Activated T-helper 1 cell treated with anti-CD3 and anti-CD28 coated beads, Interleukin-12 subunit alpha, Interleukin-12 subunit beta, Interleukin-2, Interleukin-4 antibody, amounts not matched to agents 30 ng/mL and 10 ng/mL and 1 ng/mL, durations not matched to agents 14 hours and 24 hours and 36 hours (primary cell): ENCODE results near the gene SLBP. TPM values are rescaled to one million over a fixed set of nuclear protein-coding genes. Genes with fewer than 3 reads are reported as not detected.
"Not testable (repeated sequence)": the region's sequence is repeated elsewhere in the genome, so short reads cannot be mapped to it uniquely, and the experiment has no call there.

Experiments
- DNase-seq: peaks from one replicate; pipeline ENCODE4 v3.0.0; 2021; ENCODE audit warnings: low spot score
- H3K27ac Mint-ChIP-seq: one replicate; pipeline ENCODE4 v1.8.0; 2021; ENCODE audit warnings: mild to moderate bottlenecking, mixed read lengths
- H3K27me3 Mint-ChIP-seq: one replicate; pipeline ENCODE4 v1.8.0; 2022; ENCODE audit warnings: mild to moderate bottlenecking, moderate library complexity, mixed read lengths; ENCODE audit not compliant: insufficient read depth
- H3K36me3 Mint-ChIP-seq: one replicate; pipeline ENCODE4 v1.8.0; 2021; ENCODE audit warnings: low read depth, mixed read lengths
- H3K4me1 Mint-ChIP-seq: one replicate; pipeline ENCODE4 v1.8.0; 2021; ENCODE audit warnings: low read depth, mixed read lengths
- H3K4me3 Mint-ChIP-seq: one replicate; pipeline ENCODE4 v1.8.0; 2021; ENCODE audit warnings: mild to moderate bottlenecking, moderate library complexity, mixed read lengths
- H3K9me3 Mint-ChIP-seq: one replicate; pipeline ENCODE4 v1.8.0; 2021; ENCODE audit warnings: mixed read lengths
- intact Hi-C: fragments of 100-400 bp; cut with micrococcal nuclease; formaldehyde crosslinking; loops from one replicate; pipeline ENCODE4 v1.15.1; 2024
- total RNA-seq: library from RNA; stranded (reverse); gene quantifications from 2 replicates; pipeline ENCODE4 v1.2.3, GENCODE V29; 2022

Gene SLBP
- total RNA-seq, 1 donor from 2014 or later = 136 TPM

DNA sequence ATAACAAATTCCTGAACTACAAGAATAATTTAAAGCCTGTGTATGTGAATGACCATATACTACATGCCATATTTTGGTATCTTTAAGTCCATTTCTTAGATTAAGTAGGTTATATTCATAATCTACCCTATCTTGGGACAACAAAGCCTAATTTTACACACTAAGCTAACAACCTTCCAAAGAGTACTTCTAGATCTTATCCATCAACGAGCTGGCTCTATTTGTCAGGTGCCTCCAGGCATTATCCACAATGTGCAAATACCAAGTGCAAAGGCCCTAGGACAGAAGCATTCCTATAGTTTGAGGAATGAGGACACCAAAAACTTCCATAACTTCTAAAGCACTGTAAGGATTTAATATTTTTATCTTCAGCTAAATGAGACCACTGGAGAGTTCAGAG is 3.5 kb downstream of the SLBP start:
- Mint-ChIP-seq H3K9me3 (no peaks in the 10 kb centered on the region), H3K4me3 (peak overlapping the region; percentile 37), H3K27ac (no peak overlapping the region), H3K4me1 (peaks cover 58% of the 10 kb centered on the region), H3K36me3 (peaks cover 35% of the 10 kb centered on the region), H3K27me3 (no peaks in the 10 kb centered on the region)
- intact Hi-C loops = no loop called here
- DNase-seq = no peak

DNA sequence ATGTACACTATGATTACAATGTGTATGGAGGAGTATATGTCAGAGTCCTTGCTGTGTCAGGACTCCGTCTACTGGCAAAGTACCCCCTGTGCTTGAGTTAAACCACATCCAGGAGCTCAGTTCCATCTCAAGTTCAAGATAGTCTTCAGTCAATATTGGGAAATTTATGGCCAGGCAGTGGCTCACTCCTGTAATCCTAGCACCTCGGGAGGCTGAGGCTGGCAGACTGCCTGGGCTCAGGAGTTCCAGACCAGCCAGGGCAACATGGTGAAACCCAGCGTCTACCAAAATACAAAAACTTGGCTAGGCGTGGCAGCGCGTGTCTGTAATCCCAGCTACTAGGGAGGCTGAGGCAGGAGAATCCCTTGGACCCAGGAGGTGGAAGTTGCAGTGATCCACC is 5.8 kb downstream of the SLBP start:
- H3K36me3 Mint-ChIP-seq = peaks cover 49% of the 10 kb centered on the region
- no peaks in the 10 kb centered on the region for H3K27me3 Mint-ChIP-seq
- H3K27ac Mint-ChIP-seq = no peak overlapping the region

DNA sequence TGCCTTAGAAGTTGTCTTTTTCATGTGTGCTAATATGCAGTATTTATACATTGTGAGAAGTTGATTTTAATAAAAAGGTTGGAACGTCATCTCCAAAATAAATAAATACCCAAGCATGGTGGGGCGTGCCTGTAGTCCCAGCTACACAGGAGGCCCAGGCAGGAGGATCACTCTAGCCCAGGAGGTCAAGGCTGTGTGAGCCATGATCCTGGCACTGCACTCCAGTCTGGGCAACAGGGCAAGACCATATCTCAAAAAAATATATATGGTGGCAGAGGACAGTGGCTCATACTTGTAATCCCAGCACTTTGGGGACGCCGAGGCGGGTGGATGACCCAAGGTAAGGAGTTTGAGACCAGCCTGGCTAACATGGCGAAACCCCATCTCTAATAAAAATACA is 6.4 kb downstream of the SLBP start:
- Mint-ChIP-seq H3K27ac (no peak overlapping the region), H3K9me3 (no peaks in the 10 kb centered on the region), H3K27me3 (no peaks in the 10 kb centered on the region), H3K4me1 (peaks cover 62% of the 10 kb centered on the region), H3K36me3 (peaks cover 44% of the 10 kb centered on the region), H3K4me3 (no peak overlapping the region)
- intact Hi-C loops = no loop called here
- DNase-seq = no peak

More for the DNA sequence above, 5.8 kb downstream of the SLBP start:
- Mint-ChIP-seq H3K9me3 (no peaks in the 10 kb centered on the region), H3K4me3 (no peak overlapping the region), H3K4me1 (peaks cover 68% of the 10 kb centered on the region)
- intact Hi-C loops = no loop called here
- no peak for DNase-seq

DNA sequence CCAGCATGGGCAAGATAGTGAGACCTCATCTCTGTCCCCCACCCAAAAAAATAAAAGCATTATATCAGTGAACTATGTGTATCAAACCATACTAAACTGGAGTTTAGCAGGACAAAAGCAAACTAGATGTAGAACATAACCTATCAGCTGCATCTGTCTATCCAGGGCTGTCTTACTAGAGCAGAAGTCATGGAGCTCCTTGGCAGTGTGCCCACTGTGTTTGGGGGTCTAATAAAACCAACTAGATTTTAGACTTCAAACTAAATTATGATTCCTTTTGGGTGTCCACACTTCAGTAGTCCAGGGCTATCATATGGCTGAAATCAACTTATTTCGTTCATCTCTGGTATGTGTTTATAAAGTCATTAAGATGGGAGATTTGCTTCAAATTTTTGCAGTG is 8.3 kb downstream of the SLBP start:
- H3K4me1 Mint-ChIP-seq = peaks cover 46% of the 10 kb centered on the region
- DNase-seq = no peak
- H3K9me3 Mint-ChIP-seq = no peaks in the 10 kb centered on the region
- intact Hi-C loops = no loop called here
- peak overlapping the region; percentile 31 for H3K27ac Mint-ChIP-seq
- peaks cover 42% of the 10 kb centered on the region for H3K36me3 Mint-ChIP-seq
- H3K4me3 Mint-ChIP-seq = no peak overlapping the region
- no peaks in the 10 kb centered on the region for H3K27me3 Mint-ChIP-seq

DNA sequence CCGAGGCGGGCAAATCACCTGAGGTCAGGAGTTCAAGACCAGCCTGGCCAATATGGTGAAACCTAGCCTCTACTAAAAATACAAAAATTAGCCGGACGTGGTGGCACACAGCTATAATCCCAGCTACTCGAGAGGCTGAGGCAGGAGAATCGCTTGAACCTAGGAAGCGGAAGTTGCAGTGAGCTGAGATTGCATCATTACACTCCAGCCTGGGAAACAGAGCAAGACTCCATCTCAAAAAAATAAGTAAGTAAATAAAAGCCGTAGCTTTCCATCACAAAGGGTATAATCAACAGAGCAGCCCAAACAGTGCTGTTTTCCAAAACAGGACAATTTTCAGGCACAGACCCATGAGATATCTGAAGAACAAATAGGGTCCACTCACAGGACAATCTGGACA is 10.4 kb downstream of the SLBP start:
- intact Hi-C loops, H3K27me3 Mint-ChIP-seq, H3K27ac Mint-ChIP-seq, H3K4me3 Mint-ChIP-seq, DNase-seq, H3K9me3 Mint-ChIP-seq: not testable (repeated sequence)
- Mint-ChIP-seq H3K4me1 (peaks cover 35% of the 10 kb centered on the region), H3K36me3 (peaks cover 38% of the 10 kb centered on the region)

DNA sequence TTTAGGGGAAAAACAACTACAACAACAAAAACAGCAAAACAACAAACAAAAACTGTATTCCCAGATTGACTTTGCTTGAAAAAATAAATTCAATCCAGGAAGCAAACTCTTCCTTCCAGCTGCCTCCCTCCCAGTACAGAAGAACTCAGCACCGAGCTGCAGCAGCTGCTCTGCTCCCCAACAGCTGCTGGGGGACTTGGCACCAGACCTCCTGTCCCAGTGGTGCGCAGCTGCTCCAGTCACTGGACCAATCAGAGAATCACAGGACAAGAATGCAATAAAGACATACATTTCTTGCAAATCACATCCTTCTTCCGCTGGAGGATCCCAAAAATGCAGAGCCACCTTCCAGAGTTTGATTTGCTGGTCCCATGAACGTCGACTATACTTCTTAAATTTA is 16.2 kb downstream of the SLBP start:
- H3K27me3 Mint-ChIP-seq = no peaks in the 10 kb centered on the region
- no peak for DNase-seq
- no peaks in the 10 kb centered on the region for H3K9me3 Mint-ChIP-seq
- H3K4me3 Mint-ChIP-seq = no peak overlapping the region
- peak overlapping the region; percentile 40 for H3K27ac Mint-ChIP-seq
- no peaks in the 10 kb centered on the region for H3K4me1 Mint-ChIP-seq
- intact Hi-C loops = no loop called here
- H3K36me3 Mint-ChIP-seq = peaks cover 36% of the 10 kb centered on the region

DNA sequence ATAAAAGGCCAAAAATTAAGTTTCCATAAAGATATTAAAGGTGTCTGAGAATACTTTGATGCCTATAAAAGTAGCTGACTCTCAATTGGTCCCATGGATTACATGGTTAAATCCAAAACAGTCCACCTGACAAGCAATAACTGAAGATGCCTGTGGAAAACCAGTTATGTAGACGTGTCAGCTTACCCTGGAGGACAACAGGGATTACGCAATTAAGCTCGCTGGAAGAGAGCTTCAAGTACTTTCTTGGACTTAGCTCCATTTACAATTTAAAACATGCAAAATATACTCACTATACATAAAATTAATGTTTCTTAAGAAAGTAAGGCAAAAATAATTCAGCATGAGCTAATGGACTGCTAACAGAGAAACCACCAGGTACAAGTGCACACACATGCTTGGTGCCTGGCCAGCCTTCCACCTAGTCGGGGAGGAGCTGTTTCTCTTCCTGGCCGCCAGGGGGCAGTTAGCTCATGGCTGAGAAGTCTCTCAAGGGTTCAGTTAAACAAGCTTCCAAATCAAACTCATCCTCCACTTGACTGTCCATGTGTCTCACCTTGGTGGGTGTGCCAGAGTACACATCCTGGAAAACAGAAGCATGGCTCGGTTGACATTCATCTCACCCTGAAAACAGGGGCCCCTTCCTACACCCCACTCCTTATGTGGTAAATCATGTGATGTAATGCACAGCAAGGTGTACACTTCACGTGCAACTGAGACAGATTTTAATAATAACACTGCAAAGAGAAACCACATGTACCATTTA is 18.8 kb downstream of the SLBP start:
- no peak overlapping the region for H3K4me3 Mint-ChIP-seq
- intact Hi-C loops = loop anchor here (1.0 kb wide), 2 partner anchors 19 to 33 kb away; partner anchors contain the start of gene SLBP
- H3K4me1 Mint-ChIP-seq = no peaks in the 10 kb centered on the region
- peak; percentile 61 for DNase-seq
- H3K27me3 Mint-ChIP-seq = no peaks in the 10 kb centered on the region
- peaks cover 41% of the 10 kb centered on the region for H3K36me3 Mint-ChIP-seq
- H3K27ac Mint-ChIP-seq = peak overlapping the region; percentile 15
- H3K9me3 Mint-ChIP-seq = no peaks in the 10 kb centered on the region

DNA sequence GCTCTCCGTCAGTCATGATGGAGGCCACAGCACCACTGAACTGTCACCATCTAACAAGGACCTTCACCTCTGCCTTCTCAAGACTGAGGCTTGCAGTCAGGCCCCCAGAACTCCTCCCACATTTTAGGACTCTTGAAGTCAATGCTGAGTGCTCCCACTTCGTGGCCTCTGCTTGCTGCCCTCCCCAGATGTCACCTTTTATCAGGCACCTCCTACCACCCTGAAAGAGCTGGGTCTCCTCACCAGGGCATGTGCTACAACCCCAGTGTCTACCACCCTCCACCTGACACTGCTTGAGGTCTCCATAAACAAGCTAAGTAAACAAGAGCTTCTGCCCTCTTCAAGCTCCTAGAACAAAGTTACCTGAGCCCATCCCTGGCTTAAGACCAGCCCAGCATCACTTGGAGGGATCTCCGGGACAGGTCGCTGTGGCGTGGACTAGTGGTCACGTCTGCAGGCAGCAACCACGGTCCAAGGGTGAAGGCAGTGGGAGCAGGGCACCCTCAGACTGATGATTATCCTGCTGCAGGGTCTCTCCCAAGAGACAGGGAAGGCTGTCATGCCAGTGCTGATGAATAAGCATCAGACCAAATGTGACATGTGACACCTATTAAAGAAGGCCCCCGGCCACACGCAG is 20.3 kb downstream of the SLBP start:
- Mint-ChIP-seq H3K9me3 (no peaks in the 10 kb centered on the region), H3K36me3 (peaks cover 36% of the 10 kb centered on the region), H3K4me3 (no peak overlapping the region), H3K4me1 (no peaks in the 10 kb centered on the region), H3K27me3 (no peaks in the 10 kb centered on the region), H3K27ac (no peak overlapping the region)
- DNase-seq = no peak
- intact Hi-C loops = no loop called here

DNA sequence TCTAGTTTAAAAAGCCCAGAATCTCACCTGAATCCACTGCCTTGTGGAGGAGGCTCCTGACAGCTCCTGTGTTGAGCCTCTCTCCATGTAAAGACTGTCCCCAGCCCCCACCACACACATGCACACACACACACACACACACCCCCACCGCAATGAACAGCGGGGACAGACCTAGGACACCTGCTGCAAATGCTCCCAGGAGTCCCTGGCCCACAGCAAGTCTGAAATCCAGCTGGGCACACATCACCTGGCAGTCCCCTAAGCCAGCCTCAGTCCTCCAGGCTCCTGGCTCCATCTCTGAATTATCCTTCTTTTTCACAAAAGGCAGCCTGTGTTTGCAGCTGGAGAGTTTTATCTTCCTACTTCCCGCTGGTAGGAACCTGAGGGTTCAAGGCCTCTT is 21.4 kb downstream of the SLBP start:
- Mint-ChIP-seq H3K4me1 (no peaks in the 10 kb centered on the region), H3K4me3 (no peak overlapping the region), H3K27me3 (no peaks in the 10 kb centered on the region), H3K9me3 (no peaks in the 10 kb centered on the region), H3K36me3 (peaks cover 31% of the 10 kb centered on the region), H3K27ac (peak overlapping the region; percentile 29)
- no peak for DNase-seq
- intact Hi-C loops = no loop called here

DNA sequence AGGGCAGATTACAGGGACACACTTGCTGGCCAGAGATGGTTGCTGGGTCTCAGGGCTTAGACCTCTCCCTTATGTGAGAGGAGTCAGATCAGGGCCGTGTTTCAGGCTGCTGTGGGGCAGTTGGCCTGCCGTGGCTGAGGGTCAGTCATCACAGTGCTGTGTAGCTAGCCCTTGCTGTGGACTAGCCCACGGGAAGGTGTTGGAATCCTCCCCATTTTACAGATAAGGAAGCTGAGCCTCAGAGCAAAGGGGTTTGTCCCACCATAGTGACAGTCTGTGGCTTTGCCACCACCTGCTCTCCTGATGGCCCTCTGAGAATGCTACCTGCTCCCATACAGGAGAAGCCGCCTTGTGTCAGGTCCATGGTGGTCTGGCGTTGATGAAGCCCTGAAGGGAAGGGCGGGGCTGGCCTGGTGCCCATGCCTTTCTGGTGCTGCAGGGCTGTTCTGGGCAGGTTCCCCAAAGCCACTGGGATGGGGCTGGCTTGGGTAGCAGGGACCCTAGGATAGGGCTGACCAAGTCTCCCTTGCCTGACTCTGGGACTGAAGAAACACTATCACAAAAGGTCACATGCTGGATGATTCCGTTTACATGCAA is 25.6 kb downstream of the SLBP start:
- Mint-ChIP-seq H3K9me3 (no peaks in the 10 kb centered on the region), H3K27ac (no peak overlapping the region), H3K27me3 (peaks cover 2% of the 10 kb centered on the region), H3K4me3 (peak overlapping the region; percentile 53), H3K36me3 (peaks cover 19% of the 10 kb centered on the region), H3K4me1 (peaks cover 12% of the 10 kb centered on the region)
- intact Hi-C loops = loop anchor here (10.0 kb wide), 1 partner anchor 558 kb away; the partner anchor contains the start of genes HAUS3 and POLN
- no peak for DNase-seq

DNA sequence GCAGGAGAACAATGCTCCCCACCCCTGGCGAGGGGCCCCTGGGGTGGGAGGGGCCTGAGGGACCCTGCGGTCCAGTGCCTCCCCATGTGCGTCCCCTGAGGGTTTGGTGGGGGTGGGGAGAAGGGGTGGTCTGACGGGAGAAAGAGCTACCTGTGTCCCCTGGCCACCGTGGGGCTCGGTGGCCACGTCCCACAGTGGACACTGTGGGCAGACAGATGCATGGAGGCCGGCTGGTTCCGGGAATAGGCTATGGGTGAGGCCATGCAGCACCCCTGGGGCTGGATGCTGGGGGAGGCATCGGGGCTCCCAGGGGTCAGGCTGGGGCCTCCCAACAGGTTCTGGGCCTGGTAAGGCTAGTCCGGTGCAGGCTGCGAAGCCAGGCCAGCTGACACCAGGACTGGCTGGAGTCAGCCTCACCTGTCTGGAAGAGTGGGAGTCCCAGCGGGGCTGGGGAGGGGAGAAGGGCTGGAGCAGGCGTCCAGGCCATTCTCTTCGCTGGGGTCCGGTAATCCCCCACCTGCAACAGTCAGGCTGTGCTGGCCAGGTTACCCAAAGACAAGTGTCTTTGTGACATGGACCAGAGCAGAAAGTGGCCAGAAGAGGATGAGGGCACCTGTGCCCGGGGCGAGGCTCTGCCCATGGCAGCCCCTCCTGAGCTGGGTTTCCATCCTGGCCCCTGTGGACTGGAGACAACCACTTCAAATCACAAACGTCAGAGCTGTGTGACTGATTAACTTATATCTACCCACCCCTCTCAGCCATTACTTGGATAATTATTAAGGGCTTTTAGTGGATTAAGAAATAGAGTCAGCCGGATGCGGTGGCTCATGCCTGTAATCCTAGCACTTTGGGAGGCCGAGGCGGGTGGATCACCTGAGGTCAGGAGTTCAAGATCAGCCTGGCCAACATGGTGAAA is 26.6 kb downstream of the SLBP start:
- Mint-ChIP-seq H3K4me1 (peaks cover 12% of the 10 kb centered on the region), H3K4me3 (no peak overlapping the region)

DNA sequence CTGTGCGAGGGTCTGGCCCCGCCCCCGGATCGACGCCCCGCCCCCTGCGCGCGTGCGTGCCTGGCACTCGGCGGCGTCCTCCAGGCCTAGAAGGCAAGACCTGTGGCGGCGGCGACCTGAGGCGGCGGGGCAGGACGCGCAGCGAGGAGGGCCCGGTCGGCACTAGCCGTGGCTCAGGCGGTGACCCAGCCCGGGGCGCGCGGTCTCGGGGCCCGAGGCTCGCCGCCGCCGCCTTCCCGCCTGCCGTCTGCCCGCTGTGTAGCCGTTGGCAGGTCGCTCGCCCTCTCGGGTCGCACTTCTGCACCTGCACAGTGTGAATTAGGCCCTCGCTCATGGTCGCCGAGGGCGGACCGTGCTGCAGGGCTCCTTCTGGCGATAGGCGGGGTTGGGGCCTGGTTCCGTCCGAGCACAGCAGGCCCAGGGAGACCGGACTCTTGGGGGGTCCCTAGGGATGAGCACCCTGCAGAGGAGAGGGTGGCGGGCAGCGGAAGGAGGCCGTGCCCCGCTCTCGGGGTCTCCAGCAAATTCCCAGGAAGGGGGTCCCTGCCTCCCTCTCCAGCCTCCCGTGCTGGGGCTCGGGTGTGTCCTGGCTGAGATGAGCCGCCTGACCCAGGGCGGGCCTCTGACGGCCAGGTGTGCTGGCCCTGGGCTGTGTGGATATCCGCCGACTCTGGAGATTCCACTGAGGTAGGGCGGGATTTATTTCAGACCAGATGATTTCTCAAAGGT is 27.4 kb downstream of the SLBP start:
- intact Hi-C loops = loop anchor here (1.0 to 10.0 kb wide), 8 partner anchors 28 to 1388 kb away; partner anchors contain the start of genes HAUS3, HTT, HTT-AS and NSD2
- Mint-ChIP-seq H3K4me3 (peak overlapping the region; percentile 54), H3K27me3 (peaks cover 2% of the 10 kb centered on the region), H3K4me1 (peaks cover 12% of the 10 kb centered on the region), H3K9me3 (no peaks in the 10 kb centered on the region), H3K36me3 (peaks cover 11% of the 10 kb centered on the region), H3K27ac (no peak overlapping the region)
- DNase-seq = no peak

More for the DNA sequence above, 26.6 kb downstream of the SLBP start:
- no peak overlapping the region for H3K27ac Mint-ChIP-seq
- H3K27me3 Mint-ChIP-seq = peaks cover 2% of the 10 kb centered on the region
- peaks cover 13% of the 10 kb centered on the region for H3K36me3 Mint-ChIP-seq
- H3K9me3 Mint-ChIP-seq = no peaks in the 10 kb centered on the region
- intact Hi-C loops = loop anchor here (2.0 to 10.0 kb wide), 2 partner anchors 339 to 559 kb away; partner anchors contain the start of genes HAUS3, POLN and UVSSA
- DNase-seq = no peak
